SK-N-SH (cell line): ENCODE data around the gene FRRS1. TPM values are rescaled to one million over a fixed set of nuclear protein-coding genes. Genes with fewer than 3 reads are reported as not detected.

ENCODE experiments used
- CTCF ChIA-PET: fragments of 300-600, 350-600 bp; formaldehyde crosslinking; extraction: SDS; loops from one replicate; lab custom pipeline; 2021; lab: Yijun Ruan, JAX
- POLR2A ChIA-PET: fragments of 350-600 bp; sonication (Branson Sonifier 250); formaldehyde crosslinking; extraction: SDS; loops from one replicate; lab custom pipeline; 2020; ENCODE audit warnings: antibody characterized with exemption, inconsistent platforms; lab: Yijun Ruan, JAX
- DNase-seq: peaks from one replicate; pipeline ENCODE4 v3.0.0; 2012
- H2AFZ ChIP-seq: fragments of 200-600 bp; sonication (generic); 2 replicates; pipeline ENCODE4 v1.8.1; 2016; ENCODE audit warnings: antibody characterized with exemption, mild to moderate bottlenecking, low read depth
- H3F3A ChIP-seq: fragments of 200-600 bp; sonication (generic); replicated peaks from 2 replicates; pipeline ENCODE3; 2016; ENCODE audit warnings: antibody characterized with exemption, mild to moderate bottlenecking; ENCODE audit not compliant: insufficient read depth
- H3K27ac ChIP-seq, 2 experiments: fragments of 200-500 bp in 1 of 2; fragments of 200-600 bp in 1 of 2; sonication (Bioruptor generic) in 1 of 2; sonication (generic), shearing (Covaris generic) in 1 of 2; 2 replicates each; pipeline versions ENCODE4 v1.5.1 to v1.6.1; 2014 to 2016; ENCODE audit warnings: low read depth in 2 of 2, inconsistent platforms in 1 of 2, low read length in 1 of 2, mild to moderate bottlenecking in 1 of 2, mixed read lengths in 1 of 2
- H3K27me3 ChIP-seq: fragments of 200-600 bp; sonication (generic), shearing (Covaris generic); 2 replicates; pipeline ENCODE4 v1.6.1; 2016; ENCODE audit warnings: mixed run types; ENCODE audit not compliant: insufficient read depth
- H3K36me3 ChIP-seq, 2 experiments: fragments of 200-500 bp in 1 of 2; fragments of 200-600 bp in 1 of 2; sonication (Bioruptor generic) in 1 of 2; sonication (generic) in 1 of 2; replicated peaks in 1 of 2; 2 replicates each; pipeline versions ENCODE3 to v1.5.1; 2014 to 2016; ENCODE audit warnings: low read length in 1 of 2, mild to moderate bottlenecking in 1 of 2; ENCODE audit not compliant: insufficient read depth in 2 of 2, control insufficient read depth in 1 of 2
- H3K4me1 ChIP-seq, 2 experiments: fragments of 200-500 bp in 1 of 2; fragments of 200-600 bp in 1 of 2; sonication (Bioruptor generic) in 1 of 2; sonication (generic), shearing (Covaris generic) in 1 of 2; 2 replicates each; pipeline versions ENCODE4 v1.5.1 to v1.6.1; 2014 to 2016; ENCODE audit warnings: low read depth in 1 of 2, low read length in 1 of 2, mixed run types in 1 of 2; ENCODE audit not compliant: insufficient read depth in 2 of 2, control insufficient read depth in 1 of 2
- H3K4me2 ChIP-seq: fragments of 200-600 bp; sonication (generic), shearing (Covaris generic); 2 replicates; pipeline ENCODE4 v1.6.1; 2017; ENCODE audit warnings: mixed run types
- H3K4me3 ChIP-seq, 2 experiments: fragments of 200-500 bp in 1 of 2; fragments of 200-600 bp in 1 of 2; sonication (Bioruptor generic) in 1 of 2; sonication (generic), shearing (Covaris generic) in 1 of 2; 2 replicates each; pipeline versions ENCODE4 v1.5.1 to v1.8.1; 2014 to 2016; ENCODE audit warnings: low read depth in 2 of 2, inconsistent platforms in 1 of 2, low read length in 1 of 2, mild to moderate bottlenecking in 1 of 2, mixed read lengths in 1 of 2, moderate library complexity in 1 of 2
- H3K79me2 ChIP-seq: fragments of 200-600 bp; sonication (generic); 2 replicates; pipeline ENCODE4 v1.8.1; 2017; ENCODE audit warnings: mild to moderate bottlenecking; ENCODE audit not compliant: insufficient read depth
- H3K9ac ChIP-seq: fragments of 200-600 bp; sonication (generic); 2 replicates; pipeline ENCODE4 v1.6.1; 2017; ENCODE audit warnings: mixed run types
- H3K9me2 ChIP-seq: fragments of 200-600 bp; sonication (generic); 2 replicates; pipeline ENCODE4 v1.6.1; 2017; ENCODE audit warnings: mixed run types
- H3K9me3 ChIP-seq: fragments of 200-600 bp; sonication (generic); 2 replicates; pipeline ENCODE4 v1.6.1; 2017; ENCODE audit warnings: mixed run types, mild to moderate bottlenecking, moderate library complexity
- H4K20me1 ChIP-seq: fragments of 200-600 bp; sonication (generic); 2 replicates; pipeline ENCODE4 v1.6.1; 2017; ENCODE audit warnings: mild to moderate bottlenecking, mixed run types; ENCODE audit not compliant: insufficient read depth
- CHD2 ChIP-seq: fragments of 150-350 bp; IDR thresholded peaks from 2 replicates; pipeline ENCODE4 v1.6.1; 2018; ENCODE audit warnings: low read length; ENCODE audit not compliant: partially characterized antibody
- CTCF ChIP-seq: fragments of 200-600 bp; sonication (generic); IDR thresholded peaks from 2 replicates; pipeline ENCODE4 v1.6.1; 2017; ENCODE audit warnings: antibody characterized with exemption, mild to moderate bottlenecking, moderate library complexity
- ELF1 ChIP-seq: IDR thresholded peaks from 2 replicates; pipeline ENCODE4 v1.4.0; 2012
- FOSL2 ChIP-seq: IDR thresholded peaks from 2 replicates; pipeline ENCODE4 v1.4.0; 2012; ENCODE audit warnings: low read depth, mild to moderate bottlenecking, moderate library complexity, borderline replicate concordance
- FOXJ3 ChIP-seq: sonication (generic); formaldehyde crosslinking; IDR thresholded peaks from 2 replicates; pipeline ENCODE4 v1.5.1; 2020; ENCODE audit warnings: mild to moderate bottlenecking, missing genetic modification reagents
- IRF3 ChIP-seq: fragments of 150-350 bp; IDR thresholded peaks from 2 replicates; pipeline ENCODE4 v1.6.1; 2016; ENCODE audit warnings: mild to moderate bottlenecking, low read depth, low read length
- MAX ChIP-seq: IDR thresholded peaks from 2 replicates; pipeline ENCODE4 v1.4.0; 2012; ENCODE audit warnings: low read depth
- MXI1 ChIP-seq: IDR thresholded peaks from 2 replicates; pipeline ENCODE4 v1.6.1; 2012; ENCODE audit warnings: mild to moderate bottlenecking, low read depth, low read length, improper control_type of control experiment
- NRF1 ChIP-seq: IDR thresholded peaks from 2 replicates; pipeline ENCODE4 v1.6.1; 2012; ENCODE audit warnings: low read depth, mild to moderate bottlenecking, low read length
- PBX3 ChIP-seq: IDR thresholded peaks from 2 replicates; pipeline ENCODE4; 2012
- POLR2AphosphoS5 ChIP-seq: IDR thresholded peaks from 2 replicates; pipeline ENCODE4 v1.6.1; 2012; ENCODE audit warnings: low read depth, low read length
- RAD21 ChIP-seq: IDR thresholded peaks from 2 replicates; pipeline ENCODE4 v1.6.1; 2012; ENCODE audit warnings: mild to moderate bottlenecking, low read length
- RCOR1 ChIP-seq: fragments of 150-350 bp; IDR thresholded peaks from 2 replicates; pipeline ENCODE4 v1.6.1; 2017; ENCODE audit warnings: antibody characterized with exemption, low read length
- REST ChIP-seq: IDR thresholded peaks from 2 replicates; pipeline ENCODE4 v1.6.1; 2012; ENCODE audit warnings: mild to moderate bottlenecking, low read depth, low read length, moderate library complexity
- RXRA ChIP-seq: IDR thresholded peaks from 2 replicates; pipeline ENCODE4 v1.4.0; 2012; ENCODE audit warnings: low read depth, mild to moderate bottlenecking, borderline replicate concordance
- SIN3A ChIP-seq: IDR thresholded peaks from 2 replicates; pipeline ENCODE4 v1.6.1; 2012; ENCODE audit warnings: low read depth, mild to moderate bottlenecking, low read length, moderate library complexity, borderline replicate concordance
- TAF1 ChIP-seq: IDR thresholded peaks from 2 replicates; pipeline ENCODE4 v1.6.1; 2012; ENCODE audit warnings: low read depth, mild to moderate bottlenecking, low read length, moderate library complexity, borderline replicate concordance
- TCF12 ChIP-seq: IDR thresholded peaks from 2 replicates; pipeline ENCODE4 v1.4.0; 2012
- USF1 ChIP-seq: IDR thresholded peaks from 2 replicates; pipeline ENCODE4 v1.4.0; 2012; ENCODE audit warnings: low read depth, borderline replicate concordance
- USF2 ChIP-seq: fragments of 150-350 bp; IDR thresholded peaks from 2 replicates; pipeline ENCODE4 v1.6.1; 2017; ENCODE audit warnings: antibody characterized with exemption, low read length, low read depth, borderline replicate concordance
- WGBS: methylation state at CpG from one replicate; pipeline ENCODE4 v1.1.6; 2017; ENCODE audit warnings: low lambda C conversion rate; 5-methylcytosine and 5-hydroxymethylcytosine counted together
- polyA plus RNA-seq, 3 experiments: library from polyadenylated mRNA; depleted of rRNA; stranded (reverse); fragments of >200 nt; gene quantifications; 2 replicates each; pipeline ENCODE4 v1.2.3, GENCODE V29; 2012

The FRRS1 gene
- polyA plus RNA-seq, 1 of the 3 experiments (the other 2 are of a cell fraction), result 1.9 TPM

GRCh38 chr1:99697580-99697979 is 68.9 kb downstream of the FRRS1 start:
- POLR2A ChIA-PET, result no interaction called here
- peaks cover 7% of the 10 kb centered on the region for H3F3A ChIP-seq
- peaks cover 0 to 11% of the 10 kb centered on the region in 2 experiments for H3K36me3 ChIP-seq
- 67% methylated on average over 1 of the region's 1 CpG for WGBS
- TF ChIP-seq RAD21 (no peak), FOSL2 (no peak), IRF3 (no peak), MAX (no peak), CTCF (no peak), USF2 (no peak), RXRA (no peak), SIN3A (no peak), USF1 (no peak), RCOR1 (no peak), PBX3 (no peak), CHD2 (no peak), POLR2AphosphoS5 (no peak), NRF1 (no peak), TCF12 (no peak), FOXJ3 (CRISPR knock-in tag) (no peak), TAF1 (no peak), REST (no peak), ELF1 (no peak), MXI1 (no peak)
- no peaks in the 10 kb centered on the region for H3K79me2 ChIP-seq
- no peak overlapping the region for H3K4me2 ChIP-seq
- no peaks in the 10 kb centered on the region for H3K9me2 ChIP-seq
- no peaks in the 10 kb centered on the region for H3K27me3 ChIP-seq
- no peak overlapping the region for H3K9ac ChIP-seq
- DNase-seq, result no peak
- no peaks in the 10 kb centered on the region for H4K20me1 ChIP-seq
- CTCF ChIA-PET, result no interaction called here
- no peak overlapping the region for H3K4me3 ChIP-seq
- no peaks in the 10 kb centered on the region for H3K9me3 ChIP-seq
- H2AFZ ChIP-seq, result no peak overlapping the region
- no peak overlapping the region for H3K27ac ChIP-seq
- H3K4me1 ChIP-seq, result no peaks in the 10 kb centered on the region
